Loucy (cell line): Measurements from ENCODE around the gene LOX.
A peak's percentile ranks its signal among the peaks of the same experiment; 100 is the strongest.

Source experiments
- H2AFZ ChIP-seq: fragments of 200-600 bp; sonication (generic); 2 replicates; pipeline ENCODE4 v1.6.0; 2016; ENCODE audit warnings: antibody characterized with exemption, mild to moderate bottlenecking, low read length, moderate library complexity
- H3F3A ChIP-seq: fragments of 200-600 bp; 2 replicates; pipeline ENCODE4 v1.6.0; 2016; ENCODE audit warnings: antibody characterized with exemption, low read depth, mild to moderate bottlenecking
- H3K27me3 ChIP-seq: fragments of 200-600 bp; sonication (generic); 2 replicates; pipeline ENCODE4 v1.6.1; 2014; ENCODE audit warnings: low read length, mild to moderate bottlenecking; ENCODE audit not compliant: insufficient read depth, poor library complexity, severe bottlenecking
- H3K36me3 ChIP-seq: fragments of 200-600 bp; sonication (generic); 2 replicates; pipeline ENCODE4 v1.6.1; 2016; ENCODE audit warnings: low read length; ENCODE audit not compliant: insufficient read depth
- H3K4me1 ChIP-seq: fragments of 200-600 bp; sonication (generic); 2 replicates; pipeline ENCODE4 v1.5.1; 2014; ENCODE audit warnings: low read length, mild to moderate bottlenecking; ENCODE audit not compliant: insufficient read depth, poor library complexity, severe bottlenecking
- H3K4me2 ChIP-seq: fragments of 200-600 bp; sonication (generic); 2 replicates; pipeline ENCODE4 v1.6.0; 2014; ENCODE audit warnings: antibody characterized with exemption, low read length, low read depth, mild to moderate bottlenecking; ENCODE audit not compliant: poor library complexity, severe bottlenecking
- H3K4me3 ChIP-seq: fragments of 200-600 bp; sonication (generic); 2 replicates; pipeline ENCODE4 v1.5.1; 2014; ENCODE audit warnings: low read length, mild to moderate bottlenecking, mixed read lengths; ENCODE audit not compliant: poor library complexity, severe bottlenecking
- H3K79me2 ChIP-seq: fragments of 200-600 bp; sonication (generic); 2 replicates; pipeline ENCODE4 v1.6.1; 2014; ENCODE audit warnings: low read length; ENCODE audit not compliant: insufficient read depth
- H3K9ac ChIP-seq: fragments of 200-600 bp; sonication (generic); 2 replicates; pipeline ENCODE4 v1.6.0; 2014; ENCODE audit warnings: mild to moderate bottlenecking, low read depth, low read length, moderate library complexity; ENCODE audit not compliant: poor library complexity, severe bottlenecking
- H3K9me2 ChIP-seq: fragments of 200-600 bp; sonication (generic); replicated peaks from 2 replicates; pipeline ENCODE4 v1.6.1; 2016; ENCODE audit warnings: low read depth, low read length, mixed read lengths
- H3K9me3 ChIP-seq: fragments of 200-600 bp; sonication (generic); 2 replicates; pipeline ENCODE4 v1.6.1; 2014; ENCODE audit warnings: mild to moderate bottlenecking, antibody characterized with exemption, low read length, low read depth; ENCODE audit not compliant: insufficient read depth
- H4K20me1 ChIP-seq: fragments of 200-600 bp; sonication (generic); 2 replicates; pipeline ENCODE4 v1.6.0; 2014; ENCODE audit warnings: antibody characterized with exemption, low read length, mild to moderate bottlenecking; ENCODE audit not compliant: insufficient read depth, poor library complexity, severe bottlenecking
- EZH2phosphoT487 ChIP-seq: fragments of 200-600 bp; IDR thresholded peaks from 2 replicates; pipeline ENCODE4 v1.6.1; 2018; ENCODE audit warnings: antibody characterized with exemption, mild to moderate bottlenecking, moderate library complexity, borderline replicate concordance
- TF ChIP-seq, protein P1 (sequence below): fragments of 200-600 bp; sonication (generic); conservative IDR thresholded peaks from 2 replicates; pipeline ENCODE4 v1.5.1; 2014; ENCODE audit warnings: mild to moderate bottlenecking, antibody characterized with exemption, low read length

LOX gene

DNA sequence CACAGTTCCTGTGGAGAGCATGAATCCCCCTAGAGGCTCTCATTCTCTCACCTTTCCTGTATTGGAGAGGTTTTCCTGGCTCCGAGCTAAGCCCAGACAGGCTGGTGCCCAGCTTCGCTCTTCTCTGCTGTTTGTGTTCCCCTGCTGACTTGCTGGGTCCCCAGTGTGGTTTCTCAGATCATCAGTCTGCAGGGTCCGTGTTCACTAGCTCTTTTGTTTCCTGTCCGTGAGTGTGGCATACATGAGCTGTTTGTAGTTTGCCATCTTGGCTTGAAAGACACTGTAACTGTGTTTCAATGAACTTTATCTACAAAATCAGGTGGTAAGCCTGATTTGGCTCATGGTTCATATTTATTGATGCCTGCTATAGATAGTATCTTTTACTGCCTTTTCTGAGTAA is 23.8 kb downstream of the LOX start:
- peak overlapping the region; percentile 59 for H3K4me2 ChIP-seq
- H3K27me3 ChIP-seq: no peaks in the 10 kb centered on the region
- no peaks in the 10 kb centered on the region for H3K79me2 ChIP-seq
- no peak for TF ChIP-seq EZH2phosphoT487
- TF ChIP-seq, protein P1, sequence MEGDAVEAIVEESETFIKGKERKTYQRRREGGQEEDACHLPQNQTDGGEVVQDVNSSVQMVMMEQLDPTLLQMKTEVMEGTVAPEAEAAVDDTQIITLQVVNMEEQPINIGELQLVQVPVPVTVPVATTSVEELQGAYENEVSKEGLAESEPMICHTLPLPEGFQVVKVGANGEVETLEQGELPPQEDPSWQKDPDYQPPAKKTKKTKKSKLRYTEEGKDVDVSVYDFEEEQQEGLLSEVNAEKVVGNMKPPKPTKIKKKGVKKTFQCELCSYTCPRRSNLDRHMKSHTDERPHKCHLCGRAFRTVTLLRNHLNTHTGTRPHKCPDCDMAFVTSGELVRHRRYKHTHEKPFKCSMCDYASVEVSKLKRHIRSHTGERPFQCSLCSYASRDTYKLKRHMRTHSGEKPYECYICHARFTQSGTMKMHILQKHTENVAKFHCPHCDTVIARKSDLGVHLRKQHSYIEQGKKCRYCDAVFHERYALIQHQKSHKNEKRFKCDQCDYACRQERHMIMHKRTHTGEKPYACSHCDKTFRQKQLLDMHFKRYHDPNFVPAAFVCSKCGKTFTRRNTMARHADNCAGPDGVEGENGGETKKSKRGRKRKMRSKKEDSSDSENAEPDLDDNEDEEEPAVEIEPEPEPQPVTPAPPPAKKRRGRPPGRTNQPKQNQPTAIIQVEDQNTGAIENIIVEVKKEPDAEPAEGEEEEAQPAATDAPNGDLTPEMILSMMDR: no peak
- peaks cover 13% of the 10 kb centered on the region for H3K4me1 ChIP-seq
- peak overlapping the region; percentile 49 for H3K4me3 ChIP-seq
- peak overlapping the region; percentile 76; the same call in 1 of the 2 replicates for H2AFZ ChIP-seq
- H3F3A ChIP-seq: no peaks in the 10 kb centered on the region
- no peaks in the 10 kb centered on the region for H3K36me3 ChIP-seq
- H4K20me1 ChIP-seq: no peaks in the 10 kb centered on the region
- no peaks in the 10 kb centered on the region for H3K9me2 ChIP-seq
- no peaks in the 10 kb centered on the region for H3K9me3 ChIP-seq
- H3K9ac ChIP-seq: no peak overlapping the region

DNA sequence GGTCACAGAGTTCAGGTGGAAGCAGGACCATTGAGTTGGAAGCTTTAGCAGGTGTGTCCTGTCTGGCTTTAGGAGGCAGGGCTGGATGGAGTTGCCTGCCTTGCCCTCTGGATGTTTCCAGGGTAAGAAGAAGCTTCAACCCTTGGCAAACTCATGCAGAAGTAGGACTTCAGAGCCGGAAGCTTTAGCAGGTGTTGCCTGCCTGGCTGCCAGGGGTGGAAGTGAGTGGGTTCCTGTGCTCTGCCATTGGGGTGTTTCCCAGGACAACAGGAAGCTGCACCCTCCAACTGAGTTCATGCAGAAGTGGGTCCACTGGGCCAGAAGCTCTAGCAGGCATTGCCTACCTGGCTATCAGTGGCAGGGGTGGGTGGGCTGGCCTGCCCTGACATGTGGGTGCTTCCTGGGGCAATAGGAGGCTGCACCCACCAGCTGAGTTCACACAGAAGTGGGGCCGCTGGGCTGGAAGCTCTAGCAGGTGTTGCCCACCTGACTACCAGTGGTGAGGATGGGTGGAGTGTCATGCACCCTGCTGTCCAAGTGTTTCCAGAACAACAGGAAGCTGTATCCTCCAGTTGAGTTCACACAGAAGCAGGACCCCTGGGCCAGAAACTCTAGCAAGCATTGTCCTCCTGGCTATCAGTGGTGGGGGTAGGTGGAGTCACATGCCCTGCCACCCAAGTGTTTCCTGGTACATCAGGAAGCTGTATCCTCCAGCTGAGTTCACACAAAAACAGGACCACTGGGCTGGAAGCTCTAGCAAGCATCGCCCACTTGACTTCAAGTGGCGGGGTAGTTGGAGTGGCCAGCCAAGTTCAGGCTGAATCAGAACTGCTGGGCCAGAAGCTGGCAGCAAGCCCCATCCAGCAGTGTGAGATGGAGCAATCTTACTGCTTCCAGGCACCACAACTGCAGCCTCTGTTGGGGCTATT is 24.6 kb downstream of the LOX start:
- Histone ChIP-seq H3K4me2 (peak overlapping the region; percentile 59), H3K9ac (no peak overlapping the region), H3K79me2 (no peaks in the 10 kb centered on the region), H3K4me3 (peak overlapping the region; percentile 49), H3K9me3 (no peaks in the 10 kb centered on the region), H3K9me2 (no peaks in the 10 kb centered on the region), H4K20me1 (no peaks in the 10 kb centered on the region), H3K36me3 (no peaks in the 10 kb centered on the region), H3K4me1 (peaks cover 13% of the 10 kb centered on the region), H2AFZ (peak overlapping the region; percentile 76; the same call in 1 of the 2 replicates), H3F3A (no peaks in the 10 kb centered on the region), H3K27me3 (no peaks in the 10 kb centered on the region)
- TF ChIP-seq EZH2phosphoT487: no peak
- TF ChIP-seq, protein P1: no peak

DNA sequence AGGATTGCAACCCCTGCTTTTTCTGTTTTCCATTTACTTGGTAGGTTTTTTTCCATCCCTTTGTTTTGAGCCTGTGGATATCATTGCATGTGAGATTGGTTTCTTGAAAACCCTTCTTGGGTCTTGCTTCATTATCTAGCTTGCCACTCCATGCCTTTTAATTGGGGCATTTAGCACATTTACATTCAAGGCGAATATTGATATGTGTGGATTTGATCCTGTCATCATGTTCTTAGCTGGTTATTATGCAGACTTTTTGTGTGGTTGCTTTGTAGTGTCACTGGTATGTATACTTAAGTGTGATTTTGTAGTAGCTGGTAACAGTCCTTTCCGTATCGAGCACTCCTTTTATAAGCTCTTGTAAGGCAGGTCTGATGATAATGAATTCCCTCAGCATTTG is 26.5 kb downstream of the LOX start:
- H3K36me3 ChIP-seq: no peaks in the 10 kb centered on the region
- H3K4me2 ChIP-seq: no peak overlapping the region
- H3K27me3 ChIP-seq: no peaks in the 10 kb centered on the region
- no peak overlapping the region for H2AFZ ChIP-seq
- H4K20me1 ChIP-seq: no peaks in the 10 kb centered on the region
- peaks cover 13% of the 10 kb centered on the region for H3K4me1 ChIP-seq
- TF ChIP-seq, protein P1: no peak
- TF ChIP-seq EZH2phosphoT487: no peak
- H3K9ac ChIP-seq: no peak overlapping the region
- no peaks in the 10 kb centered on the region for H3K9me2 ChIP-seq
- no peaks in the 10 kb centered on the region for H3K9me3 ChIP-seq
- no peak overlapping the region for H3K4me3 ChIP-seq
- no peaks in the 10 kb centered on the region for H3K79me2 ChIP-seq
- H3F3A ChIP-seq: no peaks in the 10 kb centered on the region
